Measurements from ENCODE around the gene EP400. TPM values are rescaled to one million over a fixed set of nuclear protein-coding genes. Genes with fewer than 3 reads are reported as not detected.

Gene EP400, protein sequence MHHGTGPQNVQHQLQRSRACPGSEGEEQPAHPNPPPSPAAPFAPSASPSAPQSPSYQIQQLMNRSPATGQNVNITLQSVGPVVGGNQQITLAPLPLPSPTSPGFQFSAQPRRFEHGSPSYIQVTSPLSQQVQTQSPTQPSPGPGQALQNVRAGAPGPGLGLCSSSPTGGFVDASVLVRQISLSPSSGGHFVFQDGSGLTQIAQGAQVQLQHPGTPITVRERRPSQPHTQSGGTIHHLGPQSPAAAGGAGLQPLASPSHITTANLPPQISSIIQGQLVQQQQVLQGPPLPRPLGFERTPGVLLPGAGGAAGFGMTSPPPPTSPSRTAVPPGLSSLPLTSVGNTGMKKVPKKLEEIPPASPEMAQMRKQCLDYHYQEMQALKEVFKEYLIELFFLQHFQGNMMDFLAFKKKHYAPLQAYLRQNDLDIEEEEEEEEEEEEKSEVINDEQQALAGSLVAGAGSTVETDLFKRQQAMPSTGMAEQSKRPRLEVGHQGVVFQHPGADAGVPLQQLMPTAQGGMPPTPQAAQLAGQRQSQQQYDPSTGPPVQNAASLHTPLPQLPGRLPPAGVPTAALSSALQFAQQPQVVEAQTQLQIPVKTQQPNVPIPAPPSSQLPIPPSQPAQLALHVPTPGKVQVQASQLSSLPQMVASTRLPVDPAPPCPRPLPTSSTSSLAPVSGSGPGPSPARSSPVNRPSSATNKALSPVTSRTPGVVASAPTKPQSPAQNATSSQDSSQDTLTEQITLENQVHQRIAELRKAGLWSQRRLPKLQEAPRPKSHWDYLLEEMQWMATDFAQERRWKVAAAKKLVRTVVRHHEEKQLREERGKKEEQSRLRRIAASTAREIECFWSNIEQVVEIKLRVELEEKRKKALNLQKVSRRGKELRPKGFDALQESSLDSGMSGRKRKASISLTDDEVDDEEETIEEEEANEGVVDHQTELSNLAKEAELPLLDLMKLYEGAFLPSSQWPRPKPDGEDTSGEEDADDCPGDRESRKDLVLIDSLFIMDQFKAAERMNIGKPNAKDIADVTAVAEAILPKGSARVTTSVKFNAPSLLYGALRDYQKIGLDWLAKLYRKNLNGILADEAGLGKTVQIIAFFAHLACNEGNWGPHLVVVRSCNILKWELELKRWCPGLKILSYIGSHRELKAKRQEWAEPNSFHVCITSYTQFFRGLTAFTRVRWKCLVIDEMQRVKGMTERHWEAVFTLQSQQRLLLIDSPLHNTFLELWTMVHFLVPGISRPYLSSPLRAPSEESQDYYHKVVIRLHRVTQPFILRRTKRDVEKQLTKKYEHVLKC (N-terminal part only)
- 25.6 TPM for polyA plus RNA-seq (2013, experiment 1 of 2; ENCODE audit: insufficient read length)
- 18.8 TPM for polyA plus RNA-seq (2013, experiment 2 of 2; ENCODE audit: insufficient read length)

DNA sequence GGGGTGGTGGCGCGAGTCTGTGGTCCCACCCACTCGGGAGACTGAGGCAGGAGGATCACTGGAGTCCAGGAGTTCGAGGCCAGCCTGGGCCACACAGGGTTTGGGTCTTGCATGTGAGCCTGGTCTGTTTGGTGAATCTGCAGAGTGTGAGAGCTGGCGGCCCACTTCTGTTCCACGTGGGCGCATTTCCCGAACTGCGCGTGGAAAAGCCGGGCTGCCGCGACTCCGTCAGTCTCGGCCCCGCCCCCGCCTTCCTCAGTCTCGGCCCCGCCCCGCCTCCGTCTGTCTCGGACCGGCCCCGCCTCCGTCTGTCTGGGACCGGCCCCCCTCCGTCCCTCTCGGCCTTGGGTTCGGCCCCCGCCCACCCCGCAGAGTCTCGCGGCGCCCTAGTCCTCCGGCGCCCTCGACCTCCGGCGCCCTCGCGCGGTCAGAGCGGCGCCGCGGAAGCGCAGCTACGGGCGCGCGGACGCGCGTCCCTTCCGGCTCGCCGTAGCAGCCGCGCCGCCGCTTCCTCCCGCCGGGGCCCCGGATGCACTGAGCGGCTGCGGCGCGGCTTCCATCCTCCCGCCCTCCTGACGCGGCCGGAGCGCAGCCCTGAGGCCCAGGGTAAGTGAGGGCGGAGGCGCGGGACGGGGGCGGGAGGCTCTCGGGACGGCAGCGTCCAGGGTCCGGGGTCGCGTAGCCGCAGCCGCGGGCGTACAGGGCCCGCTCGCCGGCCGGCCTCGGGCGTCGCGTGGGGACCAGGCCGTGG, at the start of gene EP400:
Gene EP400 (plus strand): TSS at position 512 of the 751 bp plus-strand sequence. CDS start 10,678 bp downstream, outside the sequence.
- DNase-seq: peak; percentile 94

DNA sequence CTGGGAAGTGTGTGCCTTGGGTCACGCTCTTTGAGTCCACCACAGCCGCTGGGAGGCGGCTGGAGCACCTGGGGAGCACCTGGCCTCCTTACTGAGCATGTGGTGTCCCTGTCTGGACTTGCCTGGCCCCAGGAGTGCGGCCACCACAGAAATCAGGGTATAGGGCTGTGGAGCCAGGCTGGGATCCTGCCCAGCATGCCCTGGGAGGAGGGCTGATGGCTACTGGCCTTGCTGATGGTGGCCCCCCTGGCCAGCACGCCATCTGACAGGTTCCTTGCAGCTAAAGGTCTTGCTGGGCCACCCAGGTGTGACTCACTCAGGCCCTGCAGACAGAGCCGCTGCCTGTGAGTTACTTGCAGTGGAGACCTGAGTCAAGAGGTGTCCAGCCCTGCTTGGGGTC, 49.3 kb upstream of the EP400 start:
- DNase-seq: no peak

DNA sequence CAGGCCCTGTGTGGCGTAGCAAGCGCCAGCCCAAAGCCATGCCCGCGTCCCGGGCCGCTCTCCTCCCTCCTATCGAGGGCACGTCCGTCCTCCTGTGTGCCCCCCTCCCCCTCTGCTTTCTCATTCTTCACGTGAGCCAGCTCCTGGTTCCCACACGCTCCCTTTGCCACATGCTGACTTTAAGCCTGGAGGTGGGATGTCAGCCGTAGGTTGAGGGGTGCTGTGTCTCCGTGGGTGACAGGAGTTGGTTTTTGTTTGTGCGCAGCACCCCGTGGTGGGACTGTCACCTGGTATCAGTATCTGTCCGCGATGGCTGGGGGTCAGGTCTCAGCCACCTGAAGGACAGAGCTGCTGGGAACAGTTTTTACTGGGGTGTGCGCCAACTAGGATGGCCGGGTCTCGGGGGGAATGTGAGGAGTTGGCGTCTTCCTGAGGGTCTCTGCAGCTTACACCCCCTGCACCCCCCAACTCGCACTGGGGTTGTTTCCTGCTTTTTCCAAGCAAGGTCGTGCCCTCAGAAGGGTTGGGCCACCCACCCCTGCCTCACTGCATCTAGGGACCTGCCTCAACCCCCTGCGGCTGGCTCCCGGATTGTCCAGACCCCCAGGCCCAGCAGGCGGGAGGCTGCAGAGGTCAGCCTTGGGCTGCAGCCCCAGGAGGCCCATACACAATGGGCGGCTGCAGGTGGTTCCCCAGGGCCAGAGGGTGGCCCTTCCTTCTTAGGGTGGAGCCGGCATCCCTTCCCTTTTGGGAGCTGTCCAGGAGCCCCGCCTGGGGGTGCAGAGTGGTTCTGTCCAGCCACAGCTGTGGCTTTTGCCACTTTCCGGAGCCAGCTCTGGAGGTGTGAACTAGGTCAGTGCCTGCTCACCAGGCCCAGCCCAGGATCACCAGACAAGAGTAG, 48.1 kb upstream of the EP400 start:
- DNase-seq: no peak

DNA sequence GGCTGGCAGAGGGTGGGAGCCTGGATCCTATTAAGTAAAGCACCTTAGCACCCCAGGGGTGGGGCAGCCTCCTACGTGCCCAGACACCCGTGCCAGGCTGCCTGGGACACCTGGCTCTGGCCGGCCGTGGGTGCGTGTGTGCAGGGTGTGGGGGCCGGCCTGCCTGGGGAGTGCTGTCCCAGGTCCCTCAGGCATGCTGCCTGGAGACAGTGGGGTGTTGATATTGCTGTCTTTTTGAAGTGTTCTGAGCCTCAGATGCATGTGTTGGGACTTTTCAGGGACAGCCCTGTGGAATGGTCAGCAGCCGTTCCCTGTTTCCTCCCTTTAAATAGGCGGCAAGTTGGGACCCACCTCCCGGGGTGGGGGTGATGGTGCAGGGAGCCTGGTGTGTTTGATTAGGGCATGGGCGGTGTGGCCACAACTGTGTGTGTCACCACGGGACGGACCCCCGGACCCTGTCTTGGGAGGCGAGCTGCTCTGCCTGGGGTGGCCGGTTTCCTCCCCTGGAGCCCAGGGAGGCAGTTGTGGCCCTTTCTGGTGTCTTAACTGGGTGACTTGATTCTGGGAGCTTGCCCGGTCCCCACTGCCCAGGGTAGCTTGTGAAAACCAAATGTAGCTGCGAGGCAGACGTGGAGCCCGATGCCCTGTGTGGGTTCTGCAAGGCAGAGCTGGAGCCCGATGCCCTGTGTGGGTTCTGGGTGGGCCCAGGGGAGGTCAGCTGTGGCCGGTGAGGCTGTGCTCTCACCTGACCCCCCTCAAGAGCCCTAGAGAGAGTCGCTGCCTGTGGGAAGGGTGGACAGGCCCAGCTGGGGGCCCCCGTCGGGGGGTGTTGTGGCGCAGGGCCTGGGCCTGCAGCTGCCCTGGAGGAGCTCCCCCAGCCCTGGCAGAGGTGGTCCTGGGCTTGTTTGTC, 47.2 kb upstream of the EP400 start:
- DNase-seq: no peak

DNA sequence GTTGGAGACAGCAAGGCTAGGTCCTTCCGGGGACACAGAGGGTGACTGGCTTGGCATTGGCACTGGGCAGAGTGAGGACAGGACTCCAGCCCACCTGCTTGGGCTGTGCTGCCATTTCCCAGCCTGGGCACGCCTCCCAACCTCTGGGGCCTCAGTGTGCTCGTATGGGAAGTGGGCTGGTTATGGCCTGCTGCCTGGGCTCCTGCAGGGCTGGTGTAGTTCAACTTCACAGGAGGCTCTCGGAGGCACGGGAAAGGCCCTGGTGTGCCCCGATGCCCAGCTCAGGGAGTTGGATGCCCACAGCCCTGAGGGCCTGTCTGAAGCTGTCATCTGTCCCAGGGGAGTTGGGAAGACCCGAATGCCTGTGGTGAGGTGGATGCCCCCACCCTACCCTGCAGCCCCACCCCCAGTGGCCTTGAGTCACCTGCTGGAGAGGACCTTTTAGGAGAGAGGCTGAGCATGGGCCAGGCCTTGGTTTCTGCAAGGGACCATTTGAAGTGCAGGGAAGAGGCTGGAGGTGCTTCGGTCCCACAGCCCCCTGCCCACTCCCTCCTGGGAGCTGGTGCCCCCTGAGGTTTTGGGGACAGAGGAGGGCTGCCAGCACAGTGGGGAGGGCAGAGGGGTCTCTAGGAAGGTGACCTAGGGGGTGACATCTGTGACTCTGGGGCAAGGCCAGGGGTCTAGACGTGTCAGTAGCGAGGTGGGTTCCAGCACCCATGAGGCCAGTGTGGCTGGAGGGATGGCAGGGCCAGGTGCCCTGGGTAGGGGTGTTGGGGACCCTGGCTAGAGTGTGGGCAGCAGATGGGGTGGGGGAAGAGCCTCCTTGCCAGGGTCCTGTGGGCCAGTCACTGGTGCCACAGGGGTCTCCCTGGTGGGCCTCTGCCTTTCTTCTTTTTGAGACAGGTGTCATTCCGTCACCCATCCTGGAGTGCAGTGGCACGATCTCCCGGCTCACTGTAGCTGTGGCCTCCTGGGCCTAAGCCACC, 46.2 kb upstream of the EP400 start:
- DNase-seq: peak; percentile 35

DNA sequence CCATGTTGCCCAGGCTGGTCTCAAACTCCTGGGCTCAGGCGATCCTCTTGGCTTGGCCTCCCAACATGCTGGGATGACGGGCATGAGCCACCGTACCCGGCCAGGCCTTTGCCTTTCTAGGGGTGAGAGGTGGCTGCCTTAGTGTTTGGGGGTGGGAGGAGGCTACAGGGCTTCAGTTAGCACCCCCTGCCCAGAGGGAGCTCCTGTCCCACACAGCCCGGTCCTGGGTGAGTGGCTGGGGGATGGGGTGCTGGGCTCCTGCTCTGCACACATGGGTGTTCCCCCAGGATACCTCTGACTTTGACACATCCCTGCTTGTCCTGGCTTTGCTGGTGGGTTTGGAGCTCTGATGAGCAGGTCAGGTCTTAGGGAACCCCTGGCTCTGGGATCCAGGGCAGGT, 45.4 kb upstream of the EP400 start:
- DNase-seq: no peak

DNA sequence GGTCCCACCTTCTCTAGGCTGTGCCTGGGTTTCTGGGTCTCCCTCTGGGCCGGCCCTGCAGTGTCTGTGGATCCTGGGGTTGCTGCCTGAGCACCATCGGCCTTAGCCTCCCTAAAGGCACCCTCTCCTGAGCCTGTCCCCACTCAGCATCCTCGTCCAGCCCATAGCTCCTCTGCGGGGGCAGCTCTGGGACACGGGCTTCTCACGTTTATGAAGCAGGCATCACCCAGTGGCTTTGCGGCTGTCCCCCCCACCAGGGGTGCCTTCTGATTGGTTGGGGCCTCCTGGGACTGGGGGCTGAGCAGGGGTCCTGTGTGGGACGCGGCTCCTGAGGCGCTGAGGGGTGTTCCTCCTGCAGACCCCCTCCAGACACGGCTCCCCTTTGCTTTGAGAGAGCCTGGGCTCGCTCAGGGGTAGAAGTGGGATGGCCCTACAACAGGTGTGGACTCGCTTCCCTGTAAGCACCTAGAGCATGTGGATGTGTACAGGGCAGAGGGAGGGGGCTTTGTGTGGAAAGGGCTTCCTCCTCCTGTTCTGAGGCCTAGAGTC, 44.6 kb upstream of the EP400 start:
- DNase-seq: no peak

DNA sequence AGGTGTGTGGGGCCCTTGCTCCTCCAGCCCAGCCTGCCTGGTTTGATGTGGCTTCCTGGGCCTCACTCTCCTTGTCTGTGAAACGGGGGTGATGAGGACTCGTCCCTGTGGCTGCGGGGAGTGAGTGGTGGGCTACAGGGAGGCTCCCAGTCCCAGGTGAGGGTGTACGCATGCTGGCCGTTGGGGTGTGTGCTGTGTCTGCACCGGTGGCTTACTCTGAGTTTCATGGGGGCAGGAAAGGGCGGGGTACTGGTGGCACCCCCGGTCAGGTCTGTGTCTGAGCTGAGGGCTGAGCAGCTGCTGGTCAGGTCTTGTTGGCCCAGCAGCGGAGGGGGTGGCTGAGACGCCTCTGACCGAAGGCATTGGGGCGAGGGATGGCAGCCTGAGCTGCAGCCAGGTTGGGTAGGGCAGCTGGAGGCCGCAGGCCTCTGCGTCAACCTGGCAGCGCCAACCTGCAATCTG, 44.1 kb upstream of the EP400 start:
- no peak for DNase-seq

DNA sequence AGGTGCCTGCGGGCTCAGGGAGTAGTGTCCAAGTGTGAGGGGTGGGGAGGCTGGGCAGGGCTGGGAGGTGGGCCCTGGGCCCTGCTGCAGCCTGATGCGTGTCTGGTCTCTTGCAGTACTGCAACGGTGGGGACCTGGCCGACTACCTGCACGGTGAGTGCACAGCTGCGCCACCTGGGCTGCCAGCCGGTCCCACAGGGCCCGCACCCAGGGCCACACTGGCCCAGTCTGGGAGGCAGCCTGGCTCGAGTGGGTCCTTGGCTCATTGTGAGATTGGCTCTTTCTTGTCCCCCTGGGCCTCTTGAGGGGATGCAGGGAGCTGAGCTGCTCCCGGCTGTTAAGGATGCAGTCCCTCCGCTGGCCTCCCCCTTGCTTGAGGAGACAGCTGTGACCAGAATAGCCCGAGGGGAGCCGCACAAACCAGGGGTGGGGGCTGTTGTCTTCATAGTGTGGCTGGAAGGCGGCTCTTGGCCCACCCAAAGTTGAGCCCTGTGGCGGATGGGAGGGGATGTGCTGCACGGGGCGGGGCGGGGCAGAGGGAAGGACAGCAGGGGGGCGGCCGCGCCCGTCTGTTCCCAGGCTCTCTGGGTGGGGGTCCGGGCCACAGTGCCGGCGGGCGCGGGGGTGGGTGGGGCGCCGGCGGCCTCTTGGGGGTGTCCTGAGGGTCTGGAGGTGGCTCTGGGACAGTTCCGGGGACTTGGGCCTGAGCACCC, 42.2 kb upstream of the EP400 start:
- DNase-seq: no peak

DNA sequence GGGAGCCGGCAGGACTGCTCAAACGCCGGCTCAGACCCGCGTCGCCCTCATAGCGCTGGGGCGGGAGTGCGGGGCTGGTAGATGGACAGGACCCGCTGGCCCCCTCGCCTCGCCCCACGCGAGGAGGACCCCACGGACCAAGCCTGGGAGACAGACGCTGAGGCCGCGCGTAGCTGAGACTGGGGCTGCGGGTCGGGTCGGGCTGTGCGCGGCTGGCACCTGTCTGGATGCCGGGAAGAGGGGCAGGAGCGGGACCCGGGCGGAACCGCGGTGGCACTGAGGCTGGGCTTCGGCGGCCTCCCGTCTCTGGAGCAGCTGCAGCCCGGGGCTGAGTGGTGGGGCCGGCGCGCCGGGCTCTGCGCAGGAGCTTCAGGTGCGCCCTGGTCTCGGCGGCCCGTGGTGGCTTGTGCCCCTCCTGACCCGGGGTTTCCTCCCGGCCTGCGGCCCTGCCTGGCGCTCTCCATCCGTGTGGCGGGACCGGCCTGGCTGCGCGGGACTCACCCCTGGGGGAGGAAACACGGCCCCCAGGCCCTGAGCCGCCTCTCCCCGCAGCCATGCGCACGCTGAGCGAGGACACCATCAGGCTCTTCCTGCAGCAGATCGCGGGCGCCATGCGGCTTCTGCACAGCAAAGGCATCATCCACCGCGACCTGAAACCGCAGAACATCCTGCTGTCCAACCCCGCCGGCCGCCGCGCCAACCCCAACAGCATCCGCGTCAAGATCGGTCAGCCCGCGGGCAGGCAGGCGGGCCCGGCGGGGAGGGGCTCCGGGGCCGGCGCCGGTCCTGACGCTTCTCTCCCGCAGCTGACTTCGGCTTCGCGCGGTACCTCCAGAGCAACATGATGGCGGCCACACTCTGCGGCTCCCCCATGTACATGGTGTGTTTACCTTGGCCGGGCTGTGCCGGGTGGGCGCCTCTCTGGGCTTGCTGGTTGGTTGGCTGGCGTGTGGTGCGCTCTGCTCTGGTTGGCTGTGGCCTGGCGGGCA, 41.4 kb upstream of the EP400 start:
- no peak for DNase-seq

DNA sequence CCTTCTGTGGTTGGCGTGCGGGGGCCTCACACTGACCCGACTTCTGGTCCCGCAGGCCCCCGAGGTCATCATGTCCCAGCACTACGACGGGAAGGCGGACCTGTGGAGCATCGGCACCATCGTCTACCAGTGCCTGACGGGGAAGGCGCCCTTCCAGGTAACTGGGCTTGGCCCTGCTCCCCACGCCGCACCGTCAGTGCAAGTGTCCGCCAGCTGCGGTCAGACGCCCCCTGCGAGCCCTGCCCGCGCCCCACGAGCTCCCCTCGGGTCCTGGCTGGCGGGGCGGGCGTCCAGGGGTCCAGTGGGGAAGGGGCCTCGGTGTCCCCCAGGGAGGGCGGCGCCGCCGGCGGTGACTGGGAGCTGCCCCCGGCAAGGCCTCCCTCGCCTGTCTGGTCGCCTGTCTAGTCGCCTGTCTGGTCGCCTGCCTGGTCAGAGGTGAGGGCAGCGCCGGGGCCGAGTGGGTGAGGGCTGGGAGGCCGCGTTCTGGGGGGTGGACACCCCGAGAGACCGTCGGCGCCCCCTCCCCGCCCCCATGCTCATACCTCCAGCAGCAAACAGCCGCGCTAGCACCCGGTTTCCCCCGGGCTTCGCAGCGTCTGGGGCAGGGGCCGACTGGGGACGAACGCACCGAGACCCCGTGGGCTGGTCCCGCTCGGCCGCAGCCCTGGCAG, 40.5 kb upstream of the EP400 start:
- DNase-seq: no peak

DNA sequence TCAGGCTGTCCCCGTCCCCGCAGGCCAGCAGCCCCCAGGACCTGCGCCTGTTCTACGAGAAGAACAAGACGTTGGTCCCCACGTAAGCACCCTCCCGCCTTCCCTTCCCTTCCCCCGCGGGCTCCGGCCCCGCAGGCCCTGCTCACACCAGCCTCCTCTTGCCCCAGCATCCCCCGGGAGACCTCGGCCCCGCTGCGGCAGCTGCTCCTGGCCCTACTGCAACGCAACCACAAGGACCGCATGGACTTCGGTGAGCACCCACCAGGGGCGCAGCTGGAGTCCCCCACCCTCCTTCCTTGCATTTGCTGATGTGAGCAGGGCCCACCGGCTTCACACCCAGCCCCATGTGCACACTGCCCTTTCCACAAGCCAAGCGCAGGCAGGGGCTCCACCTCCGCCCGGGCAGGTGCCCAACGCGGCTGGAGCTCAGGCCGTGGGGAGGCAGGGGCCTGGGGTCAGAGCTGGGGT, 40.0 kb upstream of the EP400 start:
- no peak for DNase-seq

DNA sequence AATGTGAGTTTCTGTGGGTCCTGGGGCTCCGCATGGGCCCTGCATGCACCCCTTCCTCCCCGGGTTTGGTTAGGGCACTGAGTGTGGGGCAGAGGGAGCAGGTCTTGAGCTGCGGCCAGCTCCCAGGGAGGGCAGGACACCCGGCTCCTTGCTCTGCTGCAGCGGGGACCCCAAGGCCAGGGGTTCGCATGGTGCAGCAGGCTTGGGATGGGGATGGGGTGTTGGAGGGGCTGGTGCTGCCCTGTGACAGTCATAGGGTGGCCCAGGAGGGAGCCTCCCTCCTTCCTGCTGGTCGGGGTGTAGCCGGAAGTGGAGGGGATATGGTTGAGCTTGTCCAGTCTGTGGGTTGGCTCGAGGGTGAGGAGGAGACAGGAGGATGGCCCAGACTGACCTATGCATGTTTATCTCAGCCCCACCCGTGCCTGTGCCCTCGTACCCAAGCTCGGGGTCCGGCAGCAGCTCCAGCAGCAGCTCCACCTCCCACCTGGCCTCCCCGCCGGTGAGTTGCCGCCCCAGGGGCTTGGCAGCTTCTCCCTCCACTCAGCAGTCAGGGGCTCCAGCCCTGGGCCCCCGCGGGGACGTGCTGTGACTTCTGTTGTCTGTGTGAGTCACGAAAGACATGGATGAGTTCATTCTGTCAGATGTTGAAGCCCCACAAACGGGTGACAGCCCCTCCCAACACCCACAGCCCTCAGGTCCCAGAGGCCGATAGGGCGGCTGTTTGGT, 39.3 kb upstream of the EP400 start:
- peak; percentile 49 for DNase-seq

DNA sequence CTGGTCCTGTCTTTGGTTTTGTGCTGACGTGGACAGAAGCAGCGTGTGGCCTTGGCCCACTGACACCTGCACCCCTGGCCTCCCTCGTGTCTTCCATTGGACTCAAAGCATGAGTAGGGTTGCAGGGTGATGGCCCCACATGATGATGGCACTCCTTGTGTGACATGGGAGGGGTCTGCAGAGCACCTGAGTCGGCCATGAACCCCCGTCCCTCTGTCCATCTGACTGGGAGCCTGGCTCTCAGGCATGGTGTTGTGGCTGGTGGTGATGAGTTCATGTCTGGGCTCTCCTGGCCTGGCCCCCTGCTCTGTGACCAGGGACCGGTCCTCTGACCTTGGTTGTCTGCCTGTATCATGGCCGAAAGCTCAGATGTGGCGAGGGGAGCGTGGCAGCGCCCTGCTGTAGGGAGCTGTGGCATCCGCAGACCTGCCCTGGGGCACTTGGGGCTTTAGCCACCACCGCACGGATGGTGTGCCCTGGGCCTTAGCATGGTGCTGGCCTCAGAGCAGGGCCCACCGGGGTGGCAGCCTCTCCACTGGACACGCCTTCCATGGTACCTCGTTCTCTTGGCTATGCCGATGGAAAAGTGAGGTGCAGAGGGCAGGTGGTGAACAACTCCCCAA, 38.6 kb upstream of the EP400 start:
- DNase-seq: no peak
